HG03175 (cell line): ENCODE data around the gene FAM168A.

ENCODE experiments used
- ATAC-seq: cut with Tn5 transposase; IDR thresholded peaks from one replicate; pipeline ENCODE4 v1.9.1; 2021; ENCODE audit warnings: mild to moderate bottlenecking, moderate library complexity; ENCODE audit not compliant: unreplicated experiment

Gene FAM168A

GRCh38 chr11:73392108-73393010 lies 205.6 kb downstream of the FAM168A start:
- ATAC-seq: no peak

- ATAC-seq: no peak
These were observed 206.2 kb downstream of the FAM168A start for GRCh38 chr11:73391665-73392064.

GRCh38 chr11:73390601-73391565 lies 207.0 kb downstream of the FAM168A start:
- no peak for ATAC-seq

DNA sequence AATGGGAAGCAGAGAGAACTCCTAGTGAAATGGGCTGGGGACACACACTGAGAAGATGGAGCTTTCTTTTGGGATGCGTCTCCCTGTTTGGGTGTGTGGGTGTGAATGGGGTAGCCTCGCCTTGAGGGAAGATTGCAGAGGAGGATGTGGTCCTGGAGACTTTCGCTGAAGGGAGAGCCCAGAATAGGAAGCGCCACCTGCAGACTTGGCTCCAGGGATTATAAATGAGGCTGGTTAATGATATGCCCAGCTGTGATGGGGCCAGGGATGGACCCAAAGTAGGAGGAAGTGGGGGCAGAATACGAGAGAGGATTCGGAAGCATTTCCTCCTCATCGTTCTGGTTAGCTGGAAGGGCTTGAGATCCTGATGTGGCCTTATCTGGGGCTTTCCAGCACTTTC lies 208.0 kb downstream of the FAM168A start:
- no peak for ATAC-seq

- no peak for ATAC-seq
These were observed 208.8 kb downstream of the FAM168A start for GRCh38 chr11:73389134-73389525.

DNA sequence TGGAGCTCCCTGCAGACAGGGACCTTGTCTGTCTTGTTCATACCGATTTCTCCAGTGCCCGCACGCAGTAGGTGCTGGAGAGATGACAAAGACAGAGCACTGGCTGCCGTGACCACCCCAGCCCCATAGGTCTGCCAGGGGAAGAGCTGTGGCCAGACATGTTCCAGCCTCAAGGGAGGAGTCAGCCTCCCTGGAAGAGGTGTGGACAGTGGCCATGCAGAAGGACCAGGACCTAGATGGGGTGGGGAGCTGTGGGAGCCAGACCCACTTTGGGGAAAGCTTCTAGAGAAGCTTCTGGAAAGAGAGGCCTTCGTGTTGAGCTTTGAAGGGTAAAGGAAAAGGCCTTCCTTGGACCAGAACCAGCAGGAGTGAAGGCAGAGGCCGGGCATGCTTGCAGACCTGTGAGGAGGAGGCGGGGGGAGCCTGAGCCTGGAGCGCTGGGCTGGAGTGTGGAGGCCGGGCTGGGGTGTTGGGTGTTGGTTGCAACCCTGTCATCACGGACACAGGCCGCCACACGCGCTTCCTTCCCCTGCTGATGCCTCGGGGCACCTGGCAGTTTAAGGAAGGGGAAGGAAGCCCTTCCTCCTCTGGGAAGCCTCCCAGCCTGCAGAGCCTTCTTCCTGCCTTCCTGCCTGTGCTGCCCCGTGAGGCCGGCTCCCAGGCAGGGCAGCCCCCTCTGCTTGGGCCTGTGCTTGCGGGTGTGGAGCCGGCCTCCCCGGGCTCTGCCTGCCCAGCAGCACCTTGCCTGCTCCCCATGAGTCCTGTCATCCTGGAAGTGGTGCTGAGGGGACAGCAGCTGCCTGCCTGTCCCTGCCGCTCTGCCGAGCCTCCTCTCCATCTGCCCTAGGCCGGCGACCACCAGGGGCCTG lies 209.4 kb downstream of the FAM168A start:
- ATAC-seq: no peak

- ATAC-seq: no peak
These were observed 210.2 kb downstream of the FAM168A start for GRCh38 chr11:73387594-73388264.

- ATAC-seq: no peak
These were observed 211.4 kb downstream of the FAM168A start for GRCh38 chr11:73386546-73386945.

GRCh38 chr11:73386016-73386415 lies 211.9 kb downstream of the FAM168A start:
- ATAC-seq: no peak

DNA sequence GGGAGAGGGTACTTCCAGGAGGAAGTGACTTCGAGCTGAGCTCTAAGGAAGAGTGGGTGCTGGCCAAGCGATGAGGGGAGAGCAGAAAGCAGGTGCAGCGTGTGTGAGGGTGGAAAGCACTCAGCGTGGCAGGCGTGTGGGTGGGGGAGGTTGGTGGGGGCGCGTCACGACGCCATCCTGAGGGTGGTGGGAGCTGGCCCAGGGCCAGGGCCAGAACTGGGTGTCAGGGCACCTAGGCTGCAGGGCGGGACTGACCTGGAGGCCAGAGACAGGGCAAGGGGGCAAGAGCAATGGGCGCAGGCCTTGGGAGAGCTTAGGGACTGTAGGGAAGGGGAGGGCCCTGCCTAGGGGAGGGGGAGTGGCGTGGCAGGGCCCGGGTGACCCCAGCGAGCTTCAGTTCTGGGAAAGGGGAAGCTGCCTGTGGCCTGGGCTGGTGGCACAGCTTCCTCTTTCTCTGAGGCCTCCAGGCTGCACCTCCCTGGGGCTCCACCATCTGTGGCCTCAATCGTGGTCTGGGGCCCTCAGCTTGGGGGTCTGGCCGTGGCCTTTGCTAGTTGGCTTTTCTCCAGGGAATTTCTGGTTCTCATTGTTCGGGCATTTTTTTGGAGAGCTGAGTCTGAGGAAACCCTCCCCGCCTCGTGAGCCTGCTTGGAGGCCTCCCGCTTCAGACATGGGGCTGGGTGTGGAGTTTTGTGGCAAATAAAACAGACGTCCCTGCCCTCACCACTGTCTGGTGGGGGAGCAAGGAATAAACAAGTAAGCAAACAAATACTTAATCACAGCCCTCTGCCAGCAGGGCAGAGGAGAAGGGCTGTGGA lies 212.8 kb downstream of the FAM168A start:
- peak; percentile 49 for ATAC-seq

GRCh38 chr11:73384531-73384871 lies 213.4 kb downstream of the FAM168A start:
- no peak for ATAC-seq

GRCh38 chr11:73384125-73384441 lies 213.8 kb downstream of the FAM168A start:
- no peak for ATAC-seq

DNA sequence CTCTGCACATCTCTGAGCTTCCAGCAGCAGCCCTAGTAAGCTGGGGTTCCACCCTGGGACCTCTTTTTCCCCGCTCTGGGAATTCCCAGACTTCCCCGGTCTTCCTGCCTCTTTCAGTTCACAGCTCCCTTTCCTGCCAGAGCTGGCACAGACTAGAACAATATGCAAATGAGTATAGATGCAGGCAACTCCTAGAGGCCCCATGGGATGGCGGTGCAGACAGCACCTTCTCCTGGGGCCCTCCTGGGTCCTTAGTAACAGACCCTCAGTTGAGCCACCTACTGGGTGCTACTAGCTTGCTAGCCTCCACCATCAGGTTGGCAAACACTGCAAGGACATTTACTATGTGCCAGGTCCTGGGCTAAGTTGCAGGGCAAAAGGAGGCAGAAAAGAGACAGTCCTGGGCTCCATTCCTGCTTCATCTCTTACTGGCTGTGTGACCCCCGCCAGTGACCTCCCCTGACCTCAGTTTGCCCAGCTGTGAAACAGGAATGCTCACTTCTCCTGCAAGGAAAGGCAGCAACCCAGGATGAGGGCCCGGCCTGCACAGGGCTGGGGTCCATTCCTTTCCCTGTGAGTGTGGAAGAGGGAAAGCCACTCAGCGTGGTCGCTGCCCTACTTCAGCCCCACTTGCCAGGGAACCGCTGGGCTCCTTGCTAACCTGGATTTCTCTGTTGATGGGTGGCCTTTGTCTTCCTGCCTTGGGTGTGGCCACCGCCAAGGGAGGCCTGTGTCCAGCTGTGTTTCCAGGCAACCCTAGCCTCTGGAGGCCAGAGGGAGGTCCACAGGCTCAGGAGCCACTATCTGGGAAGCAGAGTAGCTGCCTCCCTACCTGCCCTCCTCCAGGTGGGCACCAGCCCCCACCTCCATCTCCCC lies 214.4 kb downstream of the FAM168A start:
- ATAC-seq: no peak

DNA sequence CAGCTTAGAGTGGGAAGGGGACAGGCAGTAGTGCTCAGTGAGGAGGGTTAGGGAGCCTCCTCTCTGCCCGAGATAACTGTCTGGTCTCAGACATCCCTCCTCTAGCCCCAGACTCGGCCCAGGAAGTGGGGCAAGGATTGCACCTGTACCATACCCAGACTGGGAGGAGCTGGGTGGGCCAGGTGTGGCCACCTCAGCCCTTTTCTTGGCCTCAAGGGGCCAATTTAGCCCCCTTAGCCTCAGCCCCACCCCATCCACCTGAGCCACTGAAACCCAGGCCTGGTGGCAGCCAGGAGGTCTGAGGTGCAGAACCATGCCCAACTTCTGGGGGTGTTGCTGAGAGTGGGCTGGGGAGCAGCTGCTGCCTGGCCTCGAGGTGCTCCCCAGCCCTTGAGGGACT lies 215.2 kb downstream of the FAM168A start:
- no peak for ATAC-seq

GRCh38 chr11:73382183-73382582 lies 215.7 kb downstream of the FAM168A start:
- no peak for ATAC-seq

GRCh38 chr11:73381589-73381988 lies 216.3 kb downstream of the FAM168A start:
- no peak for ATAC-seq

DNA sequence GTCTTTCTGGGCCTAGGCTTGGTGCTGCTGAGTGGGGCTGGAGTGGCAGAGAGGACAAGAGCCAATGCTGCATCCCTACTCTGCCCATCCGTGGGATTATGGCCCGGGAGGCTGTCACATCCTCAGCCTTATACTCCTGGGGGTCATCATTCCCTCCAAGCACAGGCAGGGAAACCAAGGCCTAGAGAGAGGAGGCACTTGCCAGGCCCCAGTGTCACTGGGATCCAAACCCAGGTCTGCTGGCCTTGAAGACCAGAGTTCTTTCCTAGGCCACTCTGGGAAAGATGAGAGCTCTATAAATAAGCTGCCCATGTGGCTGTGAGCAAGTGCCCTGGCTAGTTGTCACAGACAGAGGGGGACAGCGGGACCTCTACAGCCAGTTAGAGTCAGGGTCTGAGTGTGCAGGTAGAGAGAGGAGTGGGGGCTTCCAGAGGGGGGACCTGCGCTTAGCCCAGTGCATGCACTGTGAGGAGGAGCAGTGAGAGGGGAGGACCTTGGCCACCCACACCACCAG lies 217.0 kb downstream of the FAM168A start:
- ATAC-seq: no peak

GRCh38 chr11:73380331-73380730 lies 217.6 kb downstream of the FAM168A start:
- no peak for ATAC-seq
